BJ (cell line): ENCODE data around the gene TSEN15. TPM values are rescaled to one million over a fixed set of nuclear protein-coding genes. Genes with fewer than 3 reads are reported as not detected.
"Not testable (repeated sequence)": the region's sequence is repeated elsewhere in the genome, so short reads cannot be mapped to it uniquely, and the experiment has no call there.

Experiments used
- CTCF ChIA-PET: fragments of 350-600 bp; formaldehyde crosslinking; extraction: SDS; loops from one replicate; lab custom pipeline; 2021; ENCODE audit warnings: antibody characterized with exemption, inconsistent platforms; lab: Yijun Ruan, JAX
- POLR2A ChIA-PET: fragments of 300-600 bp; sonication (Branson Sonifier 250); formaldehyde crosslinking; extraction: SDS; loops from one replicate; lab custom pipeline; 2021; ENCODE audit warnings: antibody characterized with exemption; lab: Charles Lee
- DNase-seq: peaks from one replicate; pipeline ENCODE4 v3.0.0-alpha.2; 2011; ENCODE audit warnings: low read depth
- H3K27me3 ChIP-seq: 2 replicates; pipeline ENCODE4 v1.6.0; 2011; ENCODE audit warnings: low read length; ENCODE audit not compliant: control insufficient read depth, insufficient read depth
- H3K36me3 ChIP-seq: 2 replicates; pipeline ENCODE4 v1.5.1; 2011; ENCODE audit warnings: low read length; ENCODE audit not compliant: control insufficient read depth, insufficient read depth
- H3K4me3 ChIP-seq: 2 replicates; pipeline ENCODE4 v1.5.1; 2011; ENCODE audit warnings: low read depth, mild to moderate bottlenecking, control low read depth, low read length
- CTCF ChIP-seq: IDR thresholded peaks from 2 replicates; pipeline ENCODE4 v1.5.1; 2011; ENCODE audit warnings: low read depth, mild to moderate bottlenecking, control low read depth, inconsistent platforms, low read length, moderate library complexity; ENCODE audit not compliant: insufficient read depth
- polyA plus RNA-seq: library from polyadenylated mRNA; depleted of rRNA; stranded (reverse); fragments of >200 nt; gene quantifications from 2 replicates; pipeline ENCODE4 v1.2.3, GENCODE V29; 2011

Gene TSEN15
- polyA plus RNA-seq, 1 experiment, result 39.4 TPM

- TF ChIP-seq CTCF, result no peak
- DNase-seq, result no peak
- H3K36me3 ChIP-seq, result no peaks in the 10 kb centered on the region
- ChIA-PET CTCF (no interaction called here), POLR2A (no interaction called here)
- H3K27me3 ChIP-seq, result no peaks in the 10 kb centered on the region
- H3K4me3 ChIP-seq, result no peak overlapping the region
Measured at GRCh38 chr1:184096005-184096404, 44.5 kb downstream of the TSEN15 start.

DNA sequence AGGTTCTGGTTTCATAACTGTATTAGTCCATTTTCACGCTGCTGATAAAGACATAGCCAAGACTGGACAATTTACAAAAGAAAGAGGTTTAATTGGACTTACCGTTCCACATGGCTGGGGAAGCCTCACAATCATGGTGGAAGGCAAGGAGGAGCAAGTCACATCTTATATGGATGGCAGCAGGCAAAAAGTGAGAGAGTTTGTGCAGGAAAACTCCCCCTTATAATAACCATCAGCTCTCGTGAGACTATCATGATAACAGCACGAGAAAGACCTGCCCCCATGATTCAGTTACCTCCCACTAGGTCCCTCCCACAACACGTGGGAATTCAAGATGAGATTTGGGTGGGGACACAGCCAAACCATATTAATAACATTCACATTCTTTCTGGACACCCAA is 45.0 kb downstream of the TSEN15 start:
- CTCF ChIA-PET, H3K27me3 ChIP-seq, POLR2A ChIA-PET, H3K36me3 ChIP-seq, DNase-seq, H3K4me3 ChIP-seq: not testable (repeated sequence)

GRCh38 chr1:184101141-184101540 is 49.6 kb downstream of the TSEN15 start:
- no peaks in the 10 kb centered on the region for H3K36me3 ChIP-seq
- H3K4me3 ChIP-seq, result no peak overlapping the region
- no peak for DNase-seq
- POLR2A ChIA-PET, result no interaction called here
- CTCF ChIA-PET, result no interaction called here
- no peak for TF ChIP-seq CTCF
- no peaks in the 10 kb centered on the region for H3K27me3 ChIP-seq

GRCh38 chr1:184101571-184101970 is 50.0 kb downstream of the TSEN15 start:
- ChIA-PET POLR2A (no interaction called here), CTCF (no interaction called here)
- Histone ChIP-seq H3K4me3 (no peak overlapping the region), H3K36me3 (no peaks in the 10 kb centered on the region), H3K27me3 (no peaks in the 10 kb centered on the region)
- no peak for TF ChIP-seq CTCF
- DNase-seq, result no peak

- ChIA-PET POLR2A (no interaction called here), CTCF (no interaction called here)
- H3K4me3 ChIP-seq, result no peak overlapping the region
- no peak for TF ChIP-seq CTCF
- H3K36me3 ChIP-seq, result no peaks in the 10 kb centered on the region
- no peak for DNase-seq
- no peaks in the 10 kb centered on the region for H3K27me3 ChIP-seq
Measured at GRCh38 chr1:184110272-184111204, 59.0 kb downstream of the TSEN15 start.
